Endodermal cell (in vitro differentiated cells): ENCODE results near the gene SEC23A. TPM values are rescaled to one million over a fixed set of nuclear protein-coding genes. Genes with fewer than 3 reads are reported as not detected.
"Not testable (repeated sequence)": the region's sequence is repeated elsewhere in the genome, so short reads cannot be mapped to it uniquely, and the experiment has no call there.

ENCODE experiments used
- DNase-seq: peaks from one replicate; pipeline ENCODE4 v3.0.0-alpha.2; 2017
- H3K27ac ChIP-seq: 2 replicates; pipeline ENCODE4 v1.5.1; 2013; ENCODE audit warnings: mild to moderate bottlenecking, low read depth, low read length, moderate library complexity
- H3K27me3 ChIP-seq: 2 replicates; pipeline ENCODE4 v1.6.1; 2013; ENCODE audit warnings: mild to moderate bottlenecking, low read length, moderate library complexity; ENCODE audit not compliant: insufficient read depth, control insufficient read depth, poor library complexity, severe bottlenecking
- H3K36me3 ChIP-seq: 2 replicates; pipeline ENCODE4 v1.7.0; 2013; ENCODE audit warnings: mild to moderate bottlenecking, low read length, moderate library complexity; ENCODE audit not compliant: control insufficient read depth, insufficient read depth
- H3K4me1 ChIP-seq: one replicate; pipeline ENCODE4 v1.7.0; 2013; ENCODE audit warnings: low read length; ENCODE audit not compliant: control insufficient read depth, insufficient read depth
- H3K4me3 ChIP-seq: 2 replicates; pipeline ENCODE4 v1.5.1; 2013; ENCODE audit warnings: mild to moderate bottlenecking, low read length, moderate library complexity
- H3K9ac ChIP-seq: 2 replicates; pipeline ENCODE4 v1.6.1; 2013; ENCODE audit warnings: mild to moderate bottlenecking, low read length, moderate library complexity; ENCODE audit not compliant: poor library complexity, severe bottlenecking; ENCODE audit errors: extremely low read depth
- H3K9me3 ChIP-seq: 2 replicates; pipeline ENCODE4 v1.6.1; 2013; ENCODE audit warnings: mild to moderate bottlenecking, low read length, moderate library complexity; ENCODE audit not compliant: control insufficient read depth
- H3K27ac Mint-ChIP-seq: 2 replicates; pipeline ENCODE4 v1.8.0; 2020; ENCODE audit warnings: mixed read lengths
- H3K27me3 Mint-ChIP-seq: 2 replicates; pipeline ENCODE4 v1.8.0; 2021; ENCODE audit warnings: mild to moderate bottlenecking, mixed read lengths; ENCODE audit not compliant: insufficient read depth
- H3K36me3 Mint-ChIP-seq: 2 replicates; pipeline ENCODE4 v1.8.0; 2020; ENCODE audit warnings: low read depth, mixed read lengths
- H3K4me1 Mint-ChIP-seq: 2 replicates; pipeline ENCODE4 v1.8.0; 2020; ENCODE audit warnings: mixed read lengths
- H3K4me3 Mint-ChIP-seq: 2 replicates; pipeline ENCODE4 v1.8.0; 2020; ENCODE audit warnings: mild to moderate bottlenecking, moderate library complexity, mixed read lengths
- H3K9me3 Mint-ChIP-seq: 2 replicates; pipeline ENCODE4 v1.8.0; 2020; ENCODE audit warnings: mild to moderate bottlenecking, mixed read lengths
- WGBS, 2 experiments: methylation state at CpG; one replicate each; pipeline versions ENCODE4 v1.1.5 to v1.1.7; 2013; ENCODE audit warnings: missing lambda C conversion rate in 2 of 2, mixed read lengths in 1 of 2; ENCODE audit not compliant: insufficient coverage in 1 of 2, insufficient read length in 1 of 2; 5-methylcytosine and 5-hydroxymethylcytosine counted together
- total RNA-seq, 2 donors: library from RNA; stranded (reverse); fragmentation: NEBNext Ultra II Directional in 1 of 2; extraction: Animal tissue kit (Norgen Biotek cat#: 25700) in 1 of 2; gene quantifications; 2 replicates in 1 of 2; 3 replicates in 1 of 2; pipeline ENCODE4 v1.2.1, GENCODE V29; 2021
- TF ChIP-seq, protein P1 (sequence below): fragments of 200-600 bp; sonication (generic); conservative IDR thresholded peaks from 2 replicates; pipeline ENCODE4 v1.5.0; 2021; ENCODE audit warnings: antibody characterized with exemption, mild to moderate bottlenecking

SEC23A gene
- total RNA-seq, 2 donors from 2014 or later: 58.5 to 89.7 TPM

DNA sequence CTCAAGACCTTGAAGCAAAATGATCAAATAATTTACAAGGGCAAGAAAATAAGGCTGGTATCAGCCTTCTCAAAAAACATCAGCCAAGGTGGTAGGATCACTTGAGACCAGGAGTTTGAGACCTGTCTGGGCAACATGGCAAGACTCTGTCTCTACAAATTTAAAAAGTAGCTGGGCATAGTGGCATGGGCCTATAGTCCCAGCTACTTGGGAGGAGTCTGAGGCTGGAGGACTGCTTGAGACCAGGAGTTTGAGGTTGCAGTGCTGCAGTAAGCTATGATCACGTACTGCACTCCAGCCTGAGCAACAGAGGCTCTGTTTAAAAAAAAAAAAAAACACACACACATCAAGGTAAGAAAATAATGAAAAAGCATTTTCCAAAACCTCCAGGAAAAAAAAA is 22.1 kb downstream of the SEC23A start:
- no peak overlapping the region for H3K27ac ChIP-seq
- no peak for DNase-seq
- TF ChIP-seq, protein P1, sequence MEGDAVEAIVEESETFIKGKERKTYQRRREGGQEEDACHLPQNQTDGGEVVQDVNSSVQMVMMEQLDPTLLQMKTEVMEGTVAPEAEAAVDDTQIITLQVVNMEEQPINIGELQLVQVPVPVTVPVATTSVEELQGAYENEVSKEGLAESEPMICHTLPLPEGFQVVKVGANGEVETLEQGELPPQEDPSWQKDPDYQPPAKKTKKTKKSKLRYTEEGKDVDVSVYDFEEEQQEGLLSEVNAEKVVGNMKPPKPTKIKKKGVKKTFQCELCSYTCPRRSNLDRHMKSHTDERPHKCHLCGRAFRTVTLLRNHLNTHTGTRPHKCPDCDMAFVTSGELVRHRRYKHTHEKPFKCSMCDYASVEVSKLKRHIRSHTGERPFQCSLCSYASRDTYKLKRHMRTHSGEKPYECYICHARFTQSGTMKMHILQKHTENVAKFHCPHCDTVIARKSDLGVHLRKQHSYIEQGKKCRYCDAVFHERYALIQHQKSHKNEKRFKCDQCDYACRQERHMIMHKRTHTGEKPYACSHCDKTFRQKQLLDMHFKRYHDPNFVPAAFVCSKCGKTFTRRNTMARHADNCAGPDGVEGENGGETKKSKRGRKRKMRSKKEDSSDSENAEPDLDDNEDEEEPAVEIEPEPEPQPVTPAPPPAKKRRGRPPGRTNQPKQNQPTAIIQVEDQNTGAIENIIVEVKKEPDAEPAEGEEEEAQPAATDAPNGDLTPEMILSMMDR: no peak
- WGBS, 2 experiments: 89% methylated on average over 1 of the region's 1 CpG; no CpG with 5 or more reads in 1 of the 2 experiments
- peaks cover 20% of the 10 kb centered on the region for H3K9me3 ChIP-seq
- Mint-ChIP-seq H3K27ac (no peak overlapping the region), H3K4me3 (no peak overlapping the region), H3K36me3 (peaks cover 65% of the 10 kb centered on the region), H3K9me3 (peaks cover 11% of the 10 kb centered on the region), H3K27me3 (no peaks in the 10 kb centered on the region), H3K4me1 (peaks cover 4% of the 10 kb centered on the region)
- no peak overlapping the region for H3K4me3 ChIP-seq
- no peaks in the 10 kb centered on the region for H3K27me3 ChIP-seq
- peaks cover 94% of the 10 kb centered on the region for H3K36me3 ChIP-seq
- no peaks in the 10 kb centered on the region for H3K4me1 ChIP-seq
- H3K9ac ChIP-seq: no peak overlapping the region

DNA sequence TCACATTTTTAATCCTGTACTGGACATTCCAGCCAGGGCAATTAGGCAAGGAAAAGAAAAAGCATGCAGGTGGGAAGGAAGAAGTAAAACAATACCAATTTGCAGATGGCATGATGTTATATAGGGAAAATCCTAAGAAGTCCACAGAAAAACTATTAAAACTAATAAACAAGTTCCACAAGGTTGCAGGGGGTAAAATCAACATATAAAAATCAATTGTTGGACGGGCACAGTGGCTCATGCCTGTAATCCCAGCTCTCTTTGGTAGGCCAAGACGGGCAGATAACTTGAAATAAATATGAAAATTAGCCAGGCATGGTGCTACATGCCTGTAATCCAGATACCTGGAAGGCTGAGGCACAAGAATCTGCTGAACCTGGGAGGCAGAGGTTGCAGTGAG is 31.9 kb downstream of the SEC23A start:
- H3K4me3 Mint-ChIP-seq: no peak overlapping the region
- TF ChIP-seq, protein P1: no peak
- 89 to 92% methylated on average over 2 of the region's 2 CpGs for WGBS, 2 experiments
- H3K9me3 Mint-ChIP-seq: no peaks in the 10 kb centered on the region
- Histone ChIP-seq H3K9me3 (no peaks in the 10 kb centered on the region), H3K27me3 (no peaks in the 10 kb centered on the region), H3K9ac (no peak overlapping the region), H3K4me3 (no peak overlapping the region), H3K36me3 (peaks cover 92% of the 10 kb centered on the region), H3K27ac (no peak overlapping the region), H3K4me1 (no peaks in the 10 kb centered on the region)
- no peaks in the 10 kb centered on the region for H3K4me1 Mint-ChIP-seq
- no peak for DNase-seq
- peaks cover 70% of the 10 kb centered on the region for H3K36me3 Mint-ChIP-seq
- no peak overlapping the region for H3K27ac Mint-ChIP-seq
- no peaks in the 10 kb centered on the region for H3K27me3 Mint-ChIP-seq

DNA sequence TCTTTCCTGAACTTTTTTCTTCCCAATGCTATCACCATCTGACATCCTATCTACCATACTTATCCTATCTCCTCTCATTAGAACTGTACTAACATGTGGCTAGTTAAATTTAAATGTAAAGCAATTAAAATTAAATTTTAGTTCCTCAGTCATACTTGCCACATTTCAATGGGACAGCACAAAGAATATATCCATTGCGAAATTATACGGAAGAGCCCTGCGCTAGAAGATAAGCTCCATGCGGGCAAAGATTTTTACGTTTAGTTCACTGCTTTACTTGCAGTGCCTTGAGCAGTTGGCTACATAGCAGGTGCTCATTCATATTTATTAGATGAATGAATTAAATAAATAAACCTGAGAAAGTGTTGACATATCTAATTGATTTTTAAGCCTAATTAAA is 33.1 kb downstream of the SEC23A start:
- TF ChIP-seq, protein P1: no peak
- peaks cover 70% of the 10 kb centered on the region for H3K36me3 Mint-ChIP-seq
- peaks cover 9% of the 10 kb centered on the region for H3K9me3 ChIP-seq
- H3K27me3 ChIP-seq: no peaks in the 10 kb centered on the region
- no peak overlapping the region for H3K9ac ChIP-seq
- H3K36me3 ChIP-seq: peaks cover 92% of the 10 kb centered on the region
- H3K9me3 Mint-ChIP-seq: no peaks in the 10 kb centered on the region
- no peak overlapping the region for H3K27ac Mint-ChIP-seq
- 97 to 100% methylated on average over 4 to 5 of the region's 5 CpGs for whole genome bisulfite sequencing, 2 experiments
- no peaks in the 10 kb centered on the region for H3K4me1 Mint-ChIP-seq
- no peak overlapping the region for H3K4me3 ChIP-seq
- no peak overlapping the region for H3K27ac ChIP-seq
- H3K4me3 Mint-ChIP-seq: no peak overlapping the region
- no peaks in the 10 kb centered on the region for H3K4me1 ChIP-seq
- no peaks in the 10 kb centered on the region for H3K27me3 Mint-ChIP-seq
- DNase-seq: no peak

DNA sequence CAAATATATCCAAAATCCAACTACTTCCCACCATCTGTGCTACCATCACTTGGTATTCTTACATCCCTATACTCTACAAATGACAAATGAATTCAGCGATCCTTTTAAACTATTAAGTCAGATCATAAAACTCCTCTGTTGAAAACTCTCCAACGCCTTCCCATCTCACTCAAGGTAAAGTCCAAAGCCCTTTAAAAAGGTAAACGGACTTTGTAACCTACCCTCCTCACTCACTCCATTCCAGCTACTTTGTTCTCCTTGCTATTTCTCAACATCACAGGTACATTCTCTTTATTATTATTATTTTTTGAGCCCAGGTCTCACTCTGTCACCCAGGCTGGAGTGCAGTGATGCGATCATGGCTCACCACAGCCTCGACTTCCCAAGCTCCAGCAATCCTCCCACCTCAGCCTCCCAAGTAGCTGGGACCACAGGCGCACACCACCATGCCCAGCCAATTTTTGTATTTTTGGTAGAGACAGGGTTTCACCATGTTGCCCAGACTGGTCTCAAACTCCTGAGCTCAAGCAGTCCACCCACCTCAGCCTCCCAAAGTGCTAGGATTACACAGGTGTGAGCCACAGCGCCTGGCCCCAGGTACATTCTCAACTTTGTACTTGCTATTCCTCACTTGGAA is 33.7 kb downstream of the SEC23A start:
- H3K4me1 ChIP-seq, H3K9ac ChIP-seq, H3K4me3 ChIP-seq, H3K4me1 Mint-ChIP-seq, H3K27ac Mint-ChIP-seq, H3K4me3 Mint-ChIP-seq, H3K27me3 ChIP-seq, H3K9me3 Mint-ChIP-seq, H3K27me3 Mint-ChIP-seq, H3K27ac ChIP-seq, DNase-seq: not testable (repeated sequence)
- peaks cover 72% of the 10 kb centered on the region for H3K36me3 Mint-ChIP-seq
- Histone ChIP-seq H3K9me3 (peaks cover 15% of the 10 kb centered on the region), H3K36me3 (peaks cover 92% of the 10 kb centered on the region)
- 95 to 96% methylated on average over 4 to 7 of the region's 7 CpGs for WGBS, 2 experiments
